ENCODE data around the gene RUSF1.
A peak's percentile ranks its signal among the peaks of the same experiment; 100 is the strongest.
"Not testable (repeated sequence)": the region's sequence is repeated elsewhere in the genome, so short reads cannot be mapped to it uniquely, and the experiment has no call there.

The RUSF1 gene

DNA sequence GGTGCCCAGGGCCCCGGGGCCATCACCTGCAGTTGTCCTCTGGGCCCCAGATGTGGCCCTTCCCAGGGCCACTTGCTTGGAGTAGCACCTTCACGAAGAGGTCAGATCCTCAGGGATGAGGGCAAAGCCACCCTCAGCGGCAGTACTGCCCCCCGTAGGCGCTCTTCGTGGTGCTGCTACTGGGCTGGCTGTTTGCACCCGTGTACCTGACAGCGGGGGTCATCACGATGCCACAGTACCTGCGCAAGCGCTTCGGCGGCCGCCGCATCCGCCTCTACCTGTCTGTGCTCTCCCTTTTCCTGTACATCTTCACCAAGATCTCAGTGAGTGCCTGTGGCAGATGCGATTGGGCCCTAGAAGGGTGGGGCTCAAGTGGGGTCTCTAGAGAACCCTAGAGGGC lies 22.6 kb downstream of the RUSF1 start:
- no peak for DNase-seq

DNA sequence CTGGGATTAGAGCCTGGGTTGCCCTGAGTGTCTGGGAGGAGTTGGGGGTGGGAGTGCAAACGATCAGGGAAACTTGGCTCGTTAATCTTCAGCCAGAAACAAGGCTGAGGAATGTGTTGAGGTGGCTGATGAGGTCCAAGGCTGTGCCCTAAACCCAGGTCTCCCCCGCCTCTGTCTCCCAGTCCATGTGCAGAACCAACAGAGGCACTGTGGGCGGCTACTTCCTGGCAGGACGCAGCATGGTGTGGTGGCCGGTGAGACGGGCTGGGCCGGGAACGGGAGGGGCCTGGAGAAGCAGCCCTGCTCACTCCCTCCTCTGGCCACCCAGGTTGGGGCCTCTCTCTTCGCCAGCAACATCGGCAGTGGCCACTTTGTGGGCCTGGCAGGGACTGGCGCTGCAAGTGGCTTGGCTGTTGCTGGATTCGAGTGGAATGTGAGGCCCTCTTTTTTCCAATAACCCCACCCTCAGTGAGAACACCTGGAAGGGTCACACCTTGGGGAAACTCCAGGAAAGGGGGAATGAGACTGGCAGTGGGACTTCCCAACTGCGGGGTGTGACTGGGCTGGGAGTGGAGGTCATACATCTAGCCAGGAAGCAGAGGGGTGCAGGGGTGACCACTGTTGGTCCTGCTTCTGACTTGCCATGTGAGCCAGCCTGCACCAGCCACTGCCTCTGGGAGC lies 23.6 kb downstream of the RUSF1 start:
- no peak for DNase-seq

DNA sequence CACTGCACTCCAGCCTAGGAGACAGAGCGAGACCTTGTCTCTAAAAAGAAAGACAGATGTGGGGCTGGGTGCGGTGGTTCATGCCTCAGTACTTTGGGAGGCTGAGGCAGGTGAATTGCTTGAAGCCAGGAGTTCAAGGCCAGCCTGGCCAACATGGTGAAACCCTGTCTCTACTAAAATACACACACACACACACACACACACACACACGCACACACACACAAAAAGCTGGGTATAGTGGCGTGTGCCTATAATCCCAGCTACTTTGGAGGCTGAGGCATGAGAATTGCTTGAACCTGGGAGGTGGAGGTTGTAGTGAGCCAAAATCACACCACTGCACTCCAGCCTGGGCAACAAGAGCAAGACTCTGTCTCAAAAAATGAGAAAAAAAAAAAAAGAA lies 24.1 kb downstream of the RUSF1 start:
- not testable (repeated sequence) for DNase-seq

DNA sequence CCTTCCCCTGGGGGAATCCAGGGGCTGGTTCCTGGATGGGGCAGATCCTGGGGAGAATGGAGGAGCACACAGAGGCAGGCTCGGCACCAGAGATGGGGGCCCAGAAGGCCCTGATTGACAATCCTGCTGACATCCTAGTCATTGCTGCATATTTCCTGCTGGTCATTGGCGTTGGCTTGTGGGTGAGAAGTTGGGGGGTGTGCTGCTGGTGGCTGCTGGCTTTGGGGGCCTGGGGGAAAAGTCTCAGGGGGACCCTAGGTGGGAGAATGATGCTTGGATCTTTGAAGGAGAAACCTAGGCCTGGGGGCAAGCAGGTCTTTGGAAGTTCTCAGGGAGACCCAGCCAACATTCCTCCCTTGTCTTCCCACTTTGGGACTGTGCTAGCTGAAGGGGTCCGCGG lies 25.1 kb downstream of the RUSF1 start, which contains the start of gene SLC5A2:
Gene SLC5A2 (plus strand): TSS at position 43 of the 400 bp plus-strand sequence. CDS start 14 bp downstream, at position 57.
- DNase-seq = no peak

GRCh38 chr16:31480851-31481536 lies 27.2 kb downstream of the RUSF1 start:
- DNase-seq = no peak

GRCh38 chr16:31479751-31480150 lies 28.4 kb downstream of the RUSF1 start:
- no peak for DNase-seq

DNA sequence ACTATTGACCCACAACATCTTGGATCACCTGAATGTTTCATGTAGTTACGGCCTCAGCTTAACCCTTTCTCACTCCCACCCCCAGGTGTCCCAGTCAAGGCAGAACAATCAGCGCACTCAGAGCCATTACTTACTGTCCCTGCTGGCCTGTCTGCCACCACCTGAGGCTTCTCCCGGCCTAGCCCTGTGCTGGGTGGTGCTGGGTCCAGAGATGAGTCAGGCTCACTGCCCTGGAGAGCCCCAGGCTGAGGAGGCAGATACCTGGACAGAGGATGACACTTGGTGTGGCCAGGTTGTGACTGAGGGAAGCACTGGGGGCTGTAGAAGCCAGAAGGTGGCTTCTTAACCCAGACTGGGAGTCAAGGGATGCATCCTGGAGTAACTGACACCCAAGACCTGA lies 29.2 kb downstream of the RUSF1 start:
- no peak for DNase-seq

GRCh38 chr16:31477220-31478216 lies 30.7 kb downstream of the RUSF1 start:
- peak; percentile 42 for DNase-seq

DNA sequence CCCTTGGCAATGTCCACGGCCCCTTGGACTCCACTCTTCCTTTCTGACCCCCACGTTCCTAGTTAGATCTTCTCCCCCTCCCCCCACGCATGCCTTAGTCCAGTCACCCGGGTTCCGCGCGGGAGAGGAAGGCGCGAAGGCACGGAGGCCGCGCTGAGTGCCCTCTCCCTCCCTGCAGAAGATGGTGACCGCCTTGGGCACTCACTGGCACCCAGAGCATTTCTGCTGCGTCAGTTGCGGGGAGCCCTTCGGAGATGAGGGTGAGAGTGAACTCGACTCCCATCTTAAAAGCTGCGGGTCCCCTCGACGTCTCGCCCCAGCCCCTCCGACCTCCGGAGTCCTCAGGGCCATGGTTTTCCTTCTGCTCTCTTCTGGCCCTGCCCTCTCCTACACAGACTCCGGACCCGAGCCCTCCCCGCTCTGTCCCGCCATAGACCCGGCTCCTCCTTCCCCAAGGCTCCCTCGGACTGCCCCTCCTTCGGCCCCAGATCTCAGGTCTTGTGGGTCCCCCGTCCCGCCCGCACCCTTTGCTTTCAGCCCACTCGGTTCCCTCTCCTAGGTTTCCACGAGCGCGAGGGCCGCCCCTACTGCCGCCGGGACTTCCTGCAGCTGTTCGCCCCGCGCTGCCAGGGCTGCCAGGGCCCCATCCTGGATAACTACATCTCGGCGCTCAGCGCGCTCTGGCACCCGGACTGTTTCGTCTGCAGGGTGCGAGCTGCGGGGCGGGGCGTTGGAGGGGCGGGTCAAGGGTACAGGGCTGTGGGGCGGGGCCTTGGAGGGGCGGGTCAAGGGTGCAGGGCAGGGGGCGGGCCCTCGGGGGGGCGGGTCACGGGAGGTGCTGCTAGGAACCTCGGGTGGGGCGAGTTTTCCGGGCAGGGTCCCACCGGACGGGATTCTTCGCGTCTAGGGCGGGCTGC lies 31.6 kb downstream of the RUSF1 start:
- peak; percentile 91 for DNase-seq

DNA sequence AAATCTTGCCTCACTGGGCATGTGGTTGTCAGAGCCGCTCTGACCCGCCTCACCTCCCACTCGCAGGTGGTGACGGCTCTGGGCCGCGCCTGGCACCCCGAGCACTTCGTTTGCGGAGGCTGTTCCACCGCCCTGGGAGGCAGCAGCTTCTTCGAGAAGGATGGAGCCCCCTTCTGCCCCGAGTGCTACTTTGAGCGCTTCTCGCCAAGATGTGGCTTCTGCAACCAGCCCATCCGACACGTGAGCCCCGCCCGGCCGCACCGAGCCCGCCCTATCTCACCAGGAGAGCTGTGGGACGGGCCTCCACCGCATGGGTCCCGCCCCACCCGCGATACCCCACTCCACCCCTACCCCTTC lies 32.3 kb downstream of the RUSF1 start:
- no peak for DNase-seq

DNA sequence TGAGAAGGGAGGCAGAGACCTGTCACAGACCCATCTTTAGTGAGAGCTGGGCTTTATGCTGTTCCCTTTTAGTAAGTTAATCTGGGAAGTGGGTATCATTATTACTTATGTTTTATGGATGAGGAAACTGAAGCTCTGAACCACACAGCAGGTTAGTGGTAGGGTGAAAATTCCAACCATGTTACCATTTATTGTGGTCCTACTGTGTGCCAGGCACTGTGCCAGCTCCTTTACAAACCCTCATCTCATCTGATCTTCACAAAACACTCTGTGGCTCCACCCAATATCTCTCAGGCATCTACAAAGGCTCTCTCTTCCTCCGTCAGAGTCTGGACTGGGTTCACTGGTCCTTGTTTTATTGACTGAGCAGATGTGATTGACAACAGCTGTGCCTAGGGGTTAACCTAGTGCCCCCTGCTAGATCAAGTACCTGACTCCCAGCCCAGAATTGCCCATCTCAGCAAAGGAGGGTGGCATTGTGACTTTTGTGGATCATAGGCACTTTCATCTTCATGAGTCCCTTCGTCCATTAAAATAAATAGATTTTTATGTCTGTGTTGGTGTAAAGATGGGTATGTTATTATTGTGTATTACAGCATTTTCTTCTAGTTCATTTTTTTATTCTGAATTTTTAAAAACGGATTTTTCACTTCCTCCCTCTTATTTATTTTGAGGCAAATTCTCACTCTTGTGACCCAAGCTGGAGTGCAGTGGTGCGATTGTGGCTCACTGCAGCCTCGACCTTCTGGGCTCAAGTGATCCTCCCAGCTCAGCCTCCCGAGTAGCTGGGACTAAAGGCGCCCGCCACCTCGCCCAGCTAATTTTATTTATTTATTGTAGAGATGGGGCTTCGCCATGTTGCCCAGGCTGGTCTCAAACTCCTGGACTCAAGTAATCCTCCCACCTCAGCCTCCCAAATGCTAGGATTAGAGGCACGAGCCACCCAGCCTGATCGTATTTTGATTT lies 33.1 kb downstream of the RUSF1 start:
- DNase-seq = no peak

DNA sequence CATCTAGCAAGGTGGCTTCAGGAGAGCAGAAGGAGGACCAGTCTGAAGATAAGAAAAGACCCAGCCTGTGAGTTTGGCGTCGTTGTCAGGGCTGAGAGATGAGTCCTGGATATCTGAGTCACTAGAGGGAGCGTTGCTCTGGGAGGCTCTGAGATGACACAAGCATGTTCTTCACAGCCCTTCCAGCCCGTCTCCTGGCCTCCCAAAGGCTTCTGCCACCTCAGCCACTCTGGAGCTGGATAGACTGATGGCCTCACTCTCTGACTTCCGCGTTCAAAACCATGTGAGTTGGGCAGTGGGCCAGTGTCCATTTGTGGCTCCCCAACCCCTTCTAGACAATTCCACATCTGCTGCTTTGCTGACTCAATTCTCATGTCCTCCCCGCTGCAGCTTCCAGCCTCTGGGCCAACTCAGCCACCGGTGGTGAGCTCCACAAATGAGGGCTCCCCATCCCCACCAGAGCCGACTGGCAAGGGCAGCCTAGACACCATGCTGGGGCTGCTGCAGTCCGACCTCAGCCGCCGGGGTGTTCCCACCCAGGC lies 33.9 kb downstream of the RUSF1 start:
- DNase-seq = no peak

DNA sequence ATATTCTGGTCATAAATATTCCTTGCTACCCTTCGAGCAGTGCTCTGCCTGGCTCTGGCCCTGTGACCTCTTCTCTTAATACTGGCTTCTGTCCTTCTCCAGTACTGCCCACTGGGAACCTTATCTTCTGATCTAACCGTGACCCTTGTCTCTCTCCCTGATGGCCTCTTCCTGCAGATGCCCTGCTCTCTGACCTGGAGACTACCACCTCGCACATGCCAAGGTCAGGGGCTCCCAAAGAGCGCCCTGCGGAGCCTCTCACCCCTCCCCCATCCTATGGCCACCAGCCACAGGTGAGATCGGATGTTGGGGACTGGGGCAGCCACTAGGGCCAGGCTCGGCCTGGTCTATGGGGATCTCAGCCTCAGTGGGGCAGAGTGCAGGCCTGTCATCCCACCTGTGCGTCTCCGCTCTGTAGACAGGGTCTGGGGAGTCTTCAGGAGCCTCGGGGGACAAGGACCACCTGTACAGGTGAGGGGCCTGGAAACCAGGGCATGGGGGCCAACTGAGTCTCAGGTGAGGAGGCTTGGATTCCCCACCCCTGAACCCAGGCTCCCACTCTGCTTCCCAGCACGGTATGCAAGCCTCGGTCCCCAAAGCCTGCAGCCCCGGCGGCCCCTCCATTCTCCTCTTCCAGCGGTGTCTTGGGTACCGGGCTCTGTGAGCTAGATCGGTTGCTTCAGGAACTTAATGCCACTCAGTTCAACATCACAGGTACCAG lies 34.8 kb downstream of the RUSF1 start:
- no peak for DNase-seq

DNA sequence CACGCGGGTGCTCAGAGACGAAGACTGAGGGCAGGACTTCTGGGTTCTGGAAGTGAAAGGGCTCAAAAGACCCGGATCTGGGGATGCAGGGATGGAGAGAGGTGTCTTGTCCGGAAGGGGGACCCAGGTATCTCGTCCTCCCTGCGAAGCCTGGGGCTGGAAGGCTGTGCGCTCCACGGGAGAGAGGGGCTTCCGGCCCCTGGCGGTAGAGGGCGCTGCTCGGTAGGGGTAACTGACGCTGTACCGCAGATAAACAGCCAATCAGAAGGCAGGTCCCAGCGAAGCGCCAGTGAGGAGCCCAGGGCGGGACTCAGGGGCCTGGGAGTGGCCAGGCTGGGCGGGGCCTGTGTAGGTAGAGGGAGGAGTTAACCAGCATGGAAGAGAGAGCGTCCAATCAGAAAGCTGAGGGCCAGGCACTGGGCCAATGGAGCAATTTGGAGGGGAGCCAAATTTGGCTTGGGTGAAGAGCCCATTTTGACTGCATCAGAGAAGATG lies 35.4 kb downstream of the RUSF1 start:
- peak; percentile 65 for DNase-seq

- no peak for DNase-seq
These were observed 36.1 kb downstream of the RUSF1 start, which contains the start of gene TGFB1I1 for GRCh38 chr16:31471875-31472708. TGFB1I1 (plus strand) TSS chr16:31472152; CDS start chr16:31472189, 37 bp downstream.

DNA sequence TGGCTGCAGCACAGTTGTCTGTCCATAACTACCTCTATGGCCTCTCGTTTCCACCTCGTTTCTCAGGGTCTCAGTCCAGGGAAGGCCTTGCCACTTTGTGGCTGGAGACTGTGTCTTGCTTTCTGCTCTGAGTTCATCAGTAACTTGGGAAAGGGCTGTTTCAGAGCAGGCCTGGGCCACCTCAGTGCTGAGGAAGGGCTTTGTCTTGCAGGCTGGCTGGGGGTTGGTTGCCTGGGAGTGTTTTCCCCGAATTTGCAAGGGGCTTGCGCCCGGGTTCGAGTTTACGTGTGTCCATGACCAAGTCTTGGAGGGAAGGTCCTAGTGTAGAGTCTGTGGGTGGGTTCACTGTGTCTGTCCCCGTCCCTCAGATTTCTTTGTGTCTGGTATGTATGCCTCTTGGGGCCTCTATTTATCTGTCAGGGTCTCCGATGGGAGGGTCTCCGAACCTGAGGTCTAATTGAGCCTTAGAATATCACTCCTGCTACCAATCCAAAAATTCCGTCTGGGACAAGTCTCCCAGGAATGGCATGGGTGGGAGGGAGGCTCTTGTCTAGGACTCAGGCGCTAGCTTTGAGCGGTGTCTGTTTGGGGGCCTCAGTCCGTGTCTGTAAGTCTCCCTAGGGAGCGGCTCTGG lies 36.8 kb downstream of the RUSF1 start:
- no peak for DNase-seq

DNA sequence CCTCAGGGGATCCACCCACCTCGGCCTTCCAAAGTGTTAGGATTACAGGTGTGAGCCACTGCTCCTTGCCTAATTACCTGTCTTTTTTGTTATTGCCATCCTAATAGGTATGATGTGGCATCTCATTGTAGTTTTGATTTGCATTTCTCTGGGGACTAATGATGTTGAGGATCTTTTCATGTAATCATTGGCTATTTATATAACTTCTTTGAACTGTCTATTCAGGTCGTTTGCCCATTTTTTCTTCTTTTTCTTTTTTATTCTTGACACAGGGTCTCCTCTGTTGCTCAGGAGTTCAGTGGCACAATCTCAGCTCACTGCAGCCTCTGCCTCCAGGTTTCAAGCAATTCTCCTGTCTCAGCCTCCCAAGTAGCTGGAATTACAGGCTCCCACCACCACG lies 37.6 kb downstream of the RUSF1 start:
- no peak for DNase-seq

GRCh38 chr16:31467858-31468257 lies 40.3 kb downstream of the RUSF1 start:
- DNase-seq = no peak

Measured in CD4-positive, alpha-beta T cell treated with Interleukin-17A for 1 hour (primary cell).